NCI-H1048 (cell line): ENCODE results near the gene ZNF79.
A peak's percentile ranks its signal among the peaks of the same experiment; 100 is the strongest.

Experiments used
- DNase-seq: peaks from one replicate; lab custom pipeline; 2025; lab: John Stamatoyannopoulos, UW

ZNF79 gene

GRCh38 chr9:127423934-127424675 is at the start of gene ZNF79:
Gene ZNF79, plus strand, starts transcription at chr9:127424382. Its CDS starts 406 bp downstream, at chr9:127424788.
- peak; percentile 81 for DNase-seq

DNA sequence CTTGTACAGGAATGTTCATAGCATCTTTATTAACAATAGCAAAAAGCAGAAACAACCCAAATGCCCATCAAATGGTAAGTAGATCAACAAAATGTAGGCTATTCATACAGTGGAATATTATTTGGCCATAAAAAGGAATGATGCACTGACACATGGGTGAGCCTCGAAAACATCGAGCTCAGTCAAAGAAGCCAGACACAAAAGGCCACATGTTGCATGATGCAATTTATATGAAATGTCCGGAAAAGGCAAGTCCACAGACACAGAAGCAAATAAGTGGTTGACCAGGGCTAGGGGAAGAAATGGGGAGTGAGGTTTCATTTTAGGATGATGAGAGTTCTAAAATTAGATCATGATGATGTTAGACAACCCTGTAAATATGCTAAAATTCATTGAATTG is 43.7 kb upstream of the ZNF79 start:
- no peak for DNase-seq

DNA sequence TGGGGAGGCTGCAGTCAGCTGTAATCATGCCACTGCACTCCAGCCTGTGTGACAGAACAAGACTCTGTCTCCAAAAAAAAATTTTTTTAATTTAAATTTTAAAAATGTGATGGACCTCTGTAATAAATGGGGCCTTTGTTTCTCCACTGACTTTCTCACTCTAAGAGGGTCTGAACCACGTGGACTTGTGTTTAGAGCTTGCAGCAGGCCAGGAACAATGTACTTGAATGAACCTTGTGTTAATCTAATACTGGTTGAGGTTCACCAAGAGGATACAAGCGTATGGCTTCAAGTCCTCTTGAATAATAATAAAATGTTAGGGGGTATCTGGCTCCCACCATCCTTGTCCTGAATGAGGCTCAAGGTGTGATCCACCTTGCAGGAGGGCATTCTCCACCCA is 41.6 kb upstream of the ZNF79 start:
- DNase-seq, result no peak

- no peak for DNase-seq
These were observed 40.0 kb upstream of the ZNF79 start for GRCh38 chr9:127384016-127384730.

DNA sequence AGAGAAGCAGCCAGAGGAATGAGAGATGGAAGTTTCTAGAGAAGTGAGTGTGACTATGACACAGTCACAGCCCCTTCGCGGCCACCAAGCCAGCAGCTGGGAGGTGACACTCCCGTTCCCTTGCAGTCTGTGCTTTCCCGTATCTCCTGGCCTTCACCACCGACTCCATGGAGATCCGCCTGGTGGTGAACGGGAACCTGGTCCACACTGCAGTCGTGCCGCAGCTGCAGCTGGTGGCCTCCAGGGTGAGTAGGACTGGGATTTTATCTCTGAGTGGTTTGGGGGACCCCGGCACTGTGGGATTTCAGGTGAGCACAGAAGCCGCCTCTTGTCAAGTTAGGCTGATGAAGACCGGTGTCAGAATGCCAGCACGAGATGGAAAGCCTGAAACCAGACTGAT is 39.3 kb upstream of the ZNF79 start:
- DNase-seq, result no peak

GRCh38 chr9:127386249-127386648 is 37.9 kb upstream of the ZNF79 start:
- no peak for DNase-seq

- DNase-seq, result no peak
These were observed 37.2 kb upstream of the ZNF79 start for GRCh38 chr9:127386981-127387380.

- peak; percentile 7 for DNase-seq
These were observed 35.9 kb upstream of the ZNF79 start for GRCh38 chr9:127388037-127388855.

- no peak for DNase-seq
These were observed 35.3 kb upstream of the ZNF79 start for GRCh38 chr9:127388856-127389238.

GRCh38 chr9:127389381-127390247 is 34.6 kb upstream of the ZNF79 start:
- DNase-seq, result no peak

DNA sequence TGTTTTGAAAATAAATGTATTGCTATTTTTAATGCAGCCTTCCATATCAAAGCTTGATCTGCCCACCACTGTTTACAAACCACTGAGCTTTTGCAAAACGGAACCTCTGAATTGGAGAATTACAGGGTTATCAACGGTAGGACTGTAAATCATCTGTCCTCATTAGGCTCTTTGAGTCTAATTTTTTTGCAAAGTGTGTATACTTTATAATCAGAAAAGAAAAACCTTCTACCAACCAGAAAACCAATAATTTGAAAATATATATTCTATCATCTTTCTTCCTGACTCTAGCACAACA is 34.0 kb upstream of the ZNF79 start:
- no peak for DNase-seq

DNA sequence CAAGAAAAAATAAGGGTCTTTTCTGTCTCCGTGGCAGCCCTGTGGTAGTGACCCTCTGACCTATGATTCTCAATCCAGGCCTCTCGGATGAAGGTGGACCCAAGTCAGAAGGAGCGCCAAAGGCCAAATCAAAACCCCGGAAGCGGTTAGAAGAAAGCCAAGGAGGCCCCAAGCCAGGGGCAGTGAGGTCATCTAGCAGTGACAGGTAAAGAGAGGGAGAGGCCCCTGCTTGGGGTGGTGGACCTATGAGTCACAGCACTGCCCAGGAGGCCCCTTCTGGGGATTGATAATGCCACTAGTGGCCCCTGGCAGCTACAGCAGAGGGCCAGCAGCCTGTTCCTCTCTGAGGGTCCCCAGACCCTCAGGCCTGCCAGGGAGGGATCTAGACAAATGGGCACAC is 33.6 kb upstream of the ZNF79 start:
- no peak for DNase-seq

GRCh38 chr9:127392166-127392565 is 32.0 kb upstream of the ZNF79 start:
- DNase-seq, result no peak

DNA sequence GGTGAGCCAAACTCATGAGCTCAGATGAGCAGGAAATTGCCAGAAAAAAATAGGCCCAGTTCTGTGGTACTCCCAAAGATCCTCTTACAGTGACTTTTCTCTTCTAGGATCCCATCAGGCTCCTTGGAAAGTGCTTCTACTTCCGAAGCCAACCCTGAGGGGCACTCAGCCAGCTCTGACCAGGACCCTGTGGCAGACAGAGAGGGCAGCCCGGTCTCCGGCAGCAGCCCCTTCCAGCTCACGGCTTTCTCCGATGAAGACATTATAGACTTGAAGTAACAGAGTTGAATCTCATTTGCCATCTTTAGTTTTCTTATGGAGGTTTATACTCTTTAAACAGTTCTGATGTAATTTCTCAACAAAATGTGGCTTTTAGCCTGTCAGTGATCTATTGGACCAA is 31.2 kb upstream of the ZNF79 start:
- no peak for DNase-seq

DNA sequence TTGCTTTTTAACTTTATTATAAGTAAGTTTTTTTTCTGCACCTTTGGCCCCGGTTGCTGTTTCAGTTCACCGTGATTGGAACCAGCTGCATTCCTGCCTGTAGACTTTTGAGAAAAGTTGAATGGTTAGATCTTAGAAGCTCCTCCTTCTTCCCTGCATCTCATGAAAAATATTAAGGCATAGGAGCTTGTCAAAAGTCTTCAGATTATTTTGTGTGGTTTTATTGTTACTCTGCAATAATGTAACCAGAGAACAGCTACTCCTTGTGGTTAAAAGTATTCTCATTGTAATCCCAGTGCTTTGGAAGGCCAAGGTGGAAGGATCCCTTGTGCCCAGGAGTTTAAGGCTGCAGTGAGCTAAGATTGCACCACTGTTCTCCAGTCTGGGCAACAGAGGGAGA is 30.5 kb upstream of the ZNF79 start:
- DNase-seq, result no peak

GRCh38 chr9:127395497-127396252 is 28.5 kb upstream of the ZNF79 start:
- DNase-seq, result no peak

DNA sequence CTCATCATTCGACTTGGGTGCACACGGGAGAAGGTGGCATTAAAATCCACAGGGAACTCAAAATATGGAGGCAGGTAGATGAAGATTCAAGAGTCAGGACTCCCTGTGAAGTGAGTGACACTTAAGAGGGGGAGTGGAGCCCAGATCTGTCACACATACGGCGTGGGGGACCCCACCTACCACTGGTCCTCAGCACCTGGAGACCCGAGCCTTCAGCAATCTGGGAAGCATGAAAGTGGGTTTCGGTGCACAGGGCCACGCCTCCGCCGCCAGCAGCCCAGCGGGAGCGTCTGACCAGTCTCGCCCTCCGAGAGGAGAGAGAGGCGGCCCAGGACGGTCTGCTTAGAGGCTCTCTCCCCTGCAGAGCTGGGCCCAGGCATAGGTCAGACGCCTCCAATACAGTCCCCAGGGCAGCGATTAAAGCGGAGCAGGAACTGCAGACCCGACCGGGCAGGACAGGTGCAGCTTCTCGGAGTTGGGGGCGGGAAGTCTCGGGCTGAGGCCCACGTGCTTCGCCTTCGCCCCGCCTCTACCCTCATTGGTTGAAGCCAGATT is 27.9 kb upstream of the ZNF79 start:
- no peak for DNase-seq

GRCh38 chr9:127396808-127397645 is 27.2 kb upstream of the ZNF79 start, which contains the start of gene SLC2A8:
Gene SLC2A8, plus strand, starts transcription at chr9:127397169. Its CDS starts 62 bp downstream, at chr9:127397231.
- peak; percentile 99 for DNase-seq

DNA sequence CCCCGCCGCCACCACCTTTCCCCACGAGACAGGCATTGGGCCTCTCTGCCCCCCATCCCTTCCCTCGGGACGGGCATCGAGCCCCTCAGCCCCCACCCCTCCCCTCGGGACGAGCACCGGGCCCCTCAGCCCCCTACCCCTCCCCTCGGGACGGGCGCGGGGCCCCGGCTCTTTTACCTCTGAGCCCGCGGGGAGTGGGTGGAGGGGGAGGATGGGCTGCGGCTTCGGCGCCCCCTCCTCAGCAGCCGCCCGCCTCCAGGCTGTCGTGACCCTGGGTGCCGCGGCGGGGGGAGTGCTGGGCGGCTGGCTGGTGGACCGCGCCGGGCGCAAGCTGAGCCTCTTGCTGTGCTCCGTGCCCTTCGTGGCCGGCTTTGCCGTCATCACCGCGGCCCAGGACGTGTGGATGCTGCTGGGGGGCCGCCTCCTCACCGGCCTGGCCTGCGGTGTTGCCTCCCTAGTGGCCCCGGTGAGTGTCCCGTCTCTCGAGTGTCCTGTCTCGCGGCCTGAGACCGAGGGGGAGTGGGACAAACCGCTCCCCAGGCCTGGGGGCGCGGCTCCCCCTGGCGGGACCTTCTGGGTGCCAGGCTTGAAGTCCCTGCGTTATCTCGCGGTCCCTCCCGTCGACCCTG is 26.4 kb upstream of the ZNF79 start:
- DNase-seq, result no peak

GRCh38 chr9:127398275-127398647 is 25.9 kb upstream of the ZNF79 start:
- no peak for DNase-seq
